ENCODE data around the gene EHD4. TPM values are rescaled to one million over a fixed set of nuclear protein-coding genes. Genes with fewer than 3 reads are reported as not detected.

EHD4 gene
- polyA plus RNA-seq, 1 experiment, result 19.3 TPM

Small RNAs within 50 kb of the gene (small RNA-seq; reads per million reads assigned to genes)
- gene MIR4310 (ENCODE audit: insufficient read length, low read depth) (not detected), gene RNA5SP393 (ENCODE audit: insufficient read length, low read depth) (not detected)

Other genes with a start within 250 kb of the EHD4 start
- gene MAPKBP1, start 198.1 kb downstream of the EHD4 start, polyA plus RNA-seq (2011; rRNA removed), result 6.1 and 10.3 TPM in 2 replicates
- gene JMJD7, start 144.5 kb downstream of the EHD4 start, polyA plus RNA-seq (2011; rRNA removed), result 5.1 and 6.9 TPM in 2 replicates
- gene PLA2G4B, start 133.7 kb downstream of the EHD4 start, polyA plus RNA-seq (2011; rRNA removed), result 1.3 and 2.8 TPM in 2 replicates
- 0.14 and 0.30 TPM in 2 replicates for gene SPTBN5, start 78.5 kb downstream of the EHD4 start, polyA plus RNA-seq (2011; rRNA removed)
- not detected in 2 replicates for gene PLA2G4E, start 48.5 kb upstream of the EHD4 start, polyA plus RNA-seq (2011; rRNA removed)
- not detected in 2 replicates for gene PLA2G4D, start 122.0 kb upstream of the EHD4 start, polyA plus RNA-seq (2011; rRNA removed)
- not detected in 2 replicates for gene PLA2G4F, start 184.1 kb upstream of the EHD4 start, polyA plus RNA-seq (2011; rRNA removed)
- gene VPS39, start 235.7 kb upstream of the EHD4 start, polyA plus RNA-seq (2011; rRNA removed), result 67.3 and 69.0 TPM in 2 replicates